ENCODE data around the gene SAMM50. TPM values are rescaled to one million over a fixed set of nuclear protein-coding genes. Genes with fewer than 3 reads are reported as not detected.
A peak's percentile ranks its signal among the peaks of the same experiment; 100 is the strongest.

SAMM50 gene
- total and polyA plus RNA-seq, 4 donors, result 19.2 to 30.1 (median 26.0) TPM

DNA sequence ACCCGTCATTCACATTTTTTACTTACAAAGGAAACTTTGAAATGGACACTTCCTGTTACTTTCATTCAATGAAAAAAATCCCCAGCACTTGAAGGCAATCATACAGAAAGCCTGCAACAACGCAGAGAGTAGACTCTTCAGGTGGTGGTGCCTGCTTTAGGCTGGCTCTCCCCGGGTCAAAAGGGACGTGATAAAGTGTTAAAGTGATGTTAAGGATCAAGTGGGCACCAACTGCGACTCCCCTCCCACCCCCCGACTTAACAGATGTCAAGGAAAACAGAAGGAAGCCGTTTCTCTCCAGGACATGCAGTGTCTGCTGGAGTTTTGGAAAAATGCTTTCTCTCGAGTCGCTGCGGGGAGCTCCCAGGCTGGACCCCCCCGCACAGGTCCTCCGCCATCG, 32.1 kb upstream of the SAMM50 start:
- H3K27me3 ChIP-seq (ENCODE audit: control insufficient read depth in 4 of 4, insufficient read depth in 4 of 4, low read length in 3 of 4), result no peaks in the 10 kb centered on the region

DNA sequence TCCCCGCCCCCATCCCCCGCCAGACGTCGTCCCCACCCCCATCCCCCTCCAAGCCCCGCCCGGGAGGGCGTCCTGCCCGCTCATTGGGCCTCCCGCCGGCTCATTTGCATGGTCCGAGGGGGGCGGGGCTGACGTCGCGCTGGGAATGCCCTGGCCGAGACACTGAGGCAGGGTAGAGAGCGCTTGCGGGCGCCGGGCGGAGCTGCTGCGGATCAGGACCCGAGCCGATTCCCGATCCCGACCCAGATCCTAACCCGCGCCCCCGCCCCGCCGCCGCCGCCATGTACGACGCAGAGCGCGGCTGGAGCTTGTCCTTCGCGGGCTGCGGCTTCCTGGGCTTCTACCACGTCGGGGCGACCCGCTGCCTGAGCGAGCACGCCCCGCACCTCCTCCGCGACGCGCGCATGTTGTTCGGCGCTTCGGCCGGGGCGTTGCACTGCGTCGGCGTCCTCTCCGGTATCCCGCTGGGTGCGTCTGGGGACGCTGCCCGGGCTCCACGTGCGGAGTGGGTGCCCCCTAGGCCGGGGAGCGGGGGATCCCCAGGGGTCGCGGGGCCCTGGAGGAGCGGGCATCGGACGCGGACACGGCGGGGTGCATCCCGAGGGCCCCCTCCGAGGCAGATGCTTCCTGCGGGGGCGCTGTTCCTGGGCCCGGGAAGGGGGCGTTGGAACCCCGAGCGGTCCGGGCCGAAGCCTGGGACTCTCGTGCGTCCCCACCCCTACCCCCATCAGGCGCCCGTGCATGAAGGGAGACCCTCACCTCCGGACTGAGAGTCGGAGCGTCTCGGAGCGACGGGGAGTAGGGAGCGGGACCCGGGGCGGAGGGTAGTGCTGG, 31.4 kb upstream of the SAMM50 start, which contains the start of gene PNPLA3:
Gene PNPLA3, plus strand, starts transcription at position 175 of the 834 bp plus-strand sequence. Its CDS starts 107 bp downstream, at position 282.
- H3K27me3 ChIP-seq (ENCODE audit: control insufficient read depth in 4 of 4, insufficient read depth in 4 of 4, low read length in 3 of 4), result no peaks in the 10 kb centered on the region
- no peaks in the 10 kb centered on the region for H3K9me3 ChIP-seq (ENCODE audit: control insufficient read depth in 4 of 4, low read length in 3 of 4)
- peak within 1 kb of the TSS; percentile 3 to 82 for H3K9ac ChIP-seq (ENCODE audit: low read depth in 1 of 2, low read length in 2 of 2)
- H3K4me1 ChIP-seq (ENCODE audit: control insufficient read depth in 4 of 4, insufficient read depth in 4 of 4, low read length in 3 of 4), result peaks cover 11 to 54% (median 41%) of the 10 kb centered on the region in 4 donors
- peak within 1 kb of the TSS; percentile 33 to 77 (median 46) for H3K4me3 ChIP-seq (ENCODE audit: low read depth in 1 of 3, low read length in 3 of 3)
- TF ChIP-seq NR2F2 (IDR thresholded peaks at IDR 0.05), result no peak
- no peak for TF ChIP-seq FOXA1 (IDR thresholded peaks at IDR 0.05)
- TF ChIP-seq, protein P1, sequence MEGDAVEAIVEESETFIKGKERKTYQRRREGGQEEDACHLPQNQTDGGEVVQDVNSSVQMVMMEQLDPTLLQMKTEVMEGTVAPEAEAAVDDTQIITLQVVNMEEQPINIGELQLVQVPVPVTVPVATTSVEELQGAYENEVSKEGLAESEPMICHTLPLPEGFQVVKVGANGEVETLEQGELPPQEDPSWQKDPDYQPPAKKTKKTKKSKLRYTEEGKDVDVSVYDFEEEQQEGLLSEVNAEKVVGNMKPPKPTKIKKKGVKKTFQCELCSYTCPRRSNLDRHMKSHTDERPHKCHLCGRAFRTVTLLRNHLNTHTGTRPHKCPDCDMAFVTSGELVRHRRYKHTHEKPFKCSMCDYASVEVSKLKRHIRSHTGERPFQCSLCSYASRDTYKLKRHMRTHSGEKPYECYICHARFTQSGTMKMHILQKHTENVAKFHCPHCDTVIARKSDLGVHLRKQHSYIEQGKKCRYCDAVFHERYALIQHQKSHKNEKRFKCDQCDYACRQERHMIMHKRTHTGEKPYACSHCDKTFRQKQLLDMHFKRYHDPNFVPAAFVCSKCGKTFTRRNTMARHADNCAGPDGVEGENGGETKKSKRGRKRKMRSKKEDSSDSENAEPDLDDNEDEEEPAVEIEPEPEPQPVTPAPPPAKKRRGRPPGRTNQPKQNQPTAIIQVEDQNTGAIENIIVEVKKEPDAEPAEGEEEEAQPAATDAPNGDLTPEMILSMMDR (IDR thresholded peaks at IDR 0.05; ENCODE audit: low read depth, low read length, missing input control), result peak; percentile 5
- TF ChIP-seq, protein P2, sequence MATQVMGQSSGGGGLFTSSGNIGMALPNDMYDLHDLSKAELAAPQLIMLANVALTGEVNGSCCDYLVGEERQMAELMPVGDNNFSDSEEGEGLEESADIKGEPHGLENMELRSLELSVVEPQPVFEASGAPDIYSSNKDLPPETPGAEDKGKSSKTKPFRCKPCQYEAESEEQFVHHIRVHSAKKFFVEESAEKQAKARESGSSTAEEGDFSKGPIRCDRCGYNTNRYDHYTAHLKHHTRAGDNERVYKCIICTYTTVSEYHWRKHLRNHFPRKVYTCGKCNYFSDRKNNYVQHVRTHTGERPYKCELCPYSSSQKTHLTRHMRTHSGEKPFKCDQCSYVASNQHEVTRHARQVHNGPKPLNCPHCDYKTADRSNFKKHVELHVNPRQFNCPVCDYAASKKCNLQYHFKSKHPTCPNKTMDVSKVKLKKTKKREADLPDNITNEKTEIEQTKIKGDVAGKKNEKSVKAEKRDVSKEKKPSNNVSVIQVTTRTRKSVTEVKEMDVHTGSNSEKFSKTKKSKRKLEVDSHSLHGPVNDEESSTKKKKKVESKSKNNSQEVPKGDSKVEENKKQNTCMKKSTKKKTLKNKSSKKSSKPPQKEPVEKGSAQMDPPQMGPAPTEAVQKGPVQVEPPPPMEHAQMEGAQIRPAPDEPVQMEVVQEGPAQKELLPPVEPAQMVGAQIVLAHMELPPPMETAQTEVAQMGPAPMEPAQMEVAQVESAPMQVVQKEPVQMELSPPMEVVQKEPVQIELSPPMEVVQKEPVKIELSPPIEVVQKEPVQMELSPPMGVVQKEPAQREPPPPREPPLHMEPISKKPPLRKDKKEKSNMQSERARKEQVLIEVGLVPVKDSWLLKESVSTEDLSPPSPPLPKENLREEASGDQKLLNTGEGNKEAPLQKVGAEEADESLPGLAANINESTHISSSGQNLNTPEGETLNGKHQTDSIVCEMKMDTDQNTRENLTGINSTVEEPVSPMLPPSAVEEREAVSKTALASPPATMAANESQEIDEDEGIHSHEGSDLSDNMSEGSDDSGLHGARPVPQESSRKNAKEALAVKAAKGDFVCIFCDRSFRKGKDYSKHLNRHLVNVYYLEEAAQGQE (IDR thresholded peaks at IDR 0.05), result peak; percentile 77
- peak; percentile 22 for TF ChIP-seq SP1 (IDR thresholded peaks at IDR 0.05)
- no peak for TF ChIP-seq FOXA2 (IDR thresholded peaks at IDR 0.05)
- TF ChIP-seq YY1 (IDR thresholded peaks at IDR 0.05), result peak; percentile 55
- TF ChIP-seq RXRA (IDR thresholded peaks at IDR 0.05), result no peak
- no peak for TF ChIP-seq HNF4G (IDR thresholded peaks at IDR 0.05)
- TF ChIP-seq, protein P3, sequence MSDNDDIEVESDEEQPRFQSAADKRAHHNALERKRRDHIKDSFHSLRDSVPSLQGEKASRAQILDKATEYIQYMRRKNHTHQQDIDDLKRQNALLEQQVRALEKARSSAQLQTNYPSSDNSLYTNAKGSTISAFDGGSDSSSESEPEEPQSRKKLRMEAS (IDR thresholded peaks at IDR 0.05), result no peak
- no peak for TF ChIP-seq JUND (IDR thresholded peaks at IDR 0.05)
- no peak for TF ChIP-seq TAF1 (conservative IDR thresholded peaks at IDR 0.05)
- TF ChIP-seq EGR1 (IDR thresholded peaks at IDR 0.05; ENCODE audit: low read depth in 2 of 2), result no peak
- TF ChIP-seq HNF4A (conservative IDR thresholded peaks at IDR 0.05), result no peak
- TF ChIP-seq, protein P4, sequence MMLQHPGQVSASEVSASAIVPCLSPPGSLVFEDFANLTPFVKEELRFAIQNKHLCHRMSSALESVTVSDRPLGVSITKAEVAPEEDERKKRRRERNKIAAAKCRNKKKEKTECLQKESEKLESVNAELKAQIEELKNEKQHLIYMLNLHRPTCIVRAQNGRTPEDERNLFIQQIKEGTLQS (IDR thresholded peaks at IDR 0.05), result no peak
- TF ChIP-seq GABPA (IDR thresholded peaks at IDR 0.05 in 1 of 2, conservative IDR thresholded peaks at IDR 0.05 in 1 of 2), result no peak
- TF ChIP-seq, protein P5, sequence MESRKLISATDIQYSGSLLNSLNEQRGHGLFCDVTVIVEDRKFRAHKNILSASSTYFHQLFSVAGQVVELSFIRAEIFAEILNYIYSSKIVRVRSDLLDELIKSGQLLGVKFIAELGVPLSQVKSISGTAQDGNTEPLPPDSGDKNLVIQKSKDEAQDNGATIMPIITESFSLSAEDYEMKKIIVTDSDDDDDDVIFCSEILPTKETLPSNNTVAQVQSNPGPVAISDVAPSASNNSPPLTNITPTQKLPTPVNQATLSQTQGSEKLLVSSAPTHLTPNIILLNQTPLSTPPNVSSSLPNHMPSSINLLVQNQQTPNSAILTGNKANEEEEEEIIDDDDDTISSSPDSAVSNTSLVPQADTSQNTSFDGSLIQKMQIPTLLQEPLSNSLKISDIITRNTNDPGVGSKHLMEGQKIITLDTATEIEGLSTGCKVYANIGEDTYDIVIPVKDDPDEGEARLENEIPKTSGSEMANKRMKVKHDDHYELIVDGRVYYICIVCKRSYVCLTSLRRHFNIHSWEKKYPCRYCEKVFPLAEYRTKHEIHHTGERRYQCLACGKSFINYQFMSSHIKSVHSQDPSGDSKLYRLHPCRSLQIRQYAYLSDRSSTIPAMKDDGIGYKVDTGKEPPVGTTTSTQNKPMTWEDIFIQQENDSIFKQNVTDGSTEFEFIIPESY (IDR thresholded peaks at IDR 0.05), result no peak
- H3K36me3 ChIP-seq (ENCODE audit: control insufficient read depth in 4 of 4, insufficient read depth in 3 of 4, low read depth in 1 of 4, low read length in 3 of 4), result peaks cover 0 to 3% (median 2%) of the 10 kb centered on the region in 4 donors
- DNase-seq (ENCODE audit: low spot score), result peak; percentile 92
- peak within 1 kb of the TSS; percentile 94 to 95 for H3K27ac ChIP-seq (ENCODE audit: low read depth in 1 of 2, low read length in 2 of 2)
- 2% methylated on average over 100 of the region's 100 CpGs for WGBS

More for the DNA sequence above, 32.1 kb upstream of the SAMM50 start:
- H3K9me3 ChIP-seq (ENCODE audit: control insufficient read depth in 4 of 4, low read length in 3 of 4), result no peaks in the 10 kb centered on the region
- no peak overlapping the region for H3K9ac ChIP-seq (ENCODE audit: low read depth in 1 of 2, low read length in 2 of 2)
- H3K4me3 ChIP-seq (ENCODE audit: low read depth in 1 of 3, low read length in 3 of 3), result peak overlapping the region in 1 of 3 donors; percentile 77
- no peak for DNase-seq (ENCODE audit: low spot score)
- H3K27ac ChIP-seq (ENCODE audit: low read depth in 1 of 2, low read length in 2 of 2), result peak overlapping the region; percentile 48 to 60
- 3% methylated on average over 13 of the region's 13 CpGs for WGBS
- peaks cover 11 to 54% (median 35%) of the 10 kb centered on the region in 4 donors for H3K4me1 ChIP-seq (ENCODE audit: control insufficient read depth in 4 of 4, insufficient read depth in 4 of 4, low read length in 3 of 4)
- no peak for TF ChIP-seq HNF4A (conservative IDR thresholded peaks at IDR 0.05)
- TF ChIP-seq, protein P3 (IDR thresholded peaks at IDR 0.05), result no peak
- TF ChIP-seq SP1 (IDR thresholded peaks at IDR 0.05), result no peak
- TF ChIP-seq RAD21 (IDR thresholded peaks at IDR 0.05), result no peak
- TF ChIP-seq JUND (IDR thresholded peaks at IDR 0.05), result no peak
- H3K36me3 ChIP-seq (ENCODE audit: control insufficient read depth in 4 of 4, insufficient read depth in 3 of 4, low read depth in 1 of 4, low read length in 3 of 4), result peaks cover 0 to 3% (median 0%) of the 10 kb centered on the region in 4 donors

All from liver (tissue), 9 donors.